ENCODE measurements around the gene KLHDC8A. TPM values are rescaled to one million over a fixed set of nuclear protein-coding genes. Genes with fewer than 3 reads are reported as not detected.

The KLHDC8A gene
- total RNA-seq, 1 donor from 2014 or later: 3.9 TPM

DNA sequence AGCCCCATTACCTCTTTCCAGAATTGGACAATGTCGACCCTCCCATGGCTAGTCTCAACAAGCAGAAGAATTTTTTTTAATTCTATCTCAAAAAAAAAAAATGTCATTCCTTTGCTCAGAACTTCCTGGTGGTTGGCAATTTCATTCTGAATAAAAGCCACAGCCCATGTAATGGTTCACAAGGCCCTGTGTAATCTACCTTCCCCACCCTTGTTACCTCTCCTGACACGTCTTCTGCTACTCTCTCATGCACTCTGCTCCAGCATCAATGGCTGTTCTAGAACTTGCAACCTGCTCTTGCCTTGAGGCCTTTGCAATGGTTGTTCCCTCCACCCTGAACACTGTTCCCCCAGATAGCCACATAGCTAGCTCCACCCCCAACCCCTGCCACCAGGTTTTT is 60.6 kb downstream of the KLHDC8A start:
- Mint-ChIP-seq H3K4me1 (ENCODE audit: unreplicated experiment) (peaks cover 47% of the 10 kb centered on the region), H3K27me3 (no peaks in the 10 kb centered on the region), H3K4me3 (no peak overlapping the region), H3K36me3 (no peaks in the 10 kb centered on the region), H3K27ac (peak overlapping the region; percentile 3), H3K9me3 (no peaks in the 10 kb centered on the region)
- DNase-seq (ENCODE audit: extremely low spot score, unreplicated experiment): no peak
- TF ChIP-seq, protein P1, sequence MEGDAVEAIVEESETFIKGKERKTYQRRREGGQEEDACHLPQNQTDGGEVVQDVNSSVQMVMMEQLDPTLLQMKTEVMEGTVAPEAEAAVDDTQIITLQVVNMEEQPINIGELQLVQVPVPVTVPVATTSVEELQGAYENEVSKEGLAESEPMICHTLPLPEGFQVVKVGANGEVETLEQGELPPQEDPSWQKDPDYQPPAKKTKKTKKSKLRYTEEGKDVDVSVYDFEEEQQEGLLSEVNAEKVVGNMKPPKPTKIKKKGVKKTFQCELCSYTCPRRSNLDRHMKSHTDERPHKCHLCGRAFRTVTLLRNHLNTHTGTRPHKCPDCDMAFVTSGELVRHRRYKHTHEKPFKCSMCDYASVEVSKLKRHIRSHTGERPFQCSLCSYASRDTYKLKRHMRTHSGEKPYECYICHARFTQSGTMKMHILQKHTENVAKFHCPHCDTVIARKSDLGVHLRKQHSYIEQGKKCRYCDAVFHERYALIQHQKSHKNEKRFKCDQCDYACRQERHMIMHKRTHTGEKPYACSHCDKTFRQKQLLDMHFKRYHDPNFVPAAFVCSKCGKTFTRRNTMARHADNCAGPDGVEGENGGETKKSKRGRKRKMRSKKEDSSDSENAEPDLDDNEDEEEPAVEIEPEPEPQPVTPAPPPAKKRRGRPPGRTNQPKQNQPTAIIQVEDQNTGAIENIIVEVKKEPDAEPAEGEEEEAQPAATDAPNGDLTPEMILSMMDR (conservative IDR thresholded peaks at IDR 0.05): no peak

GRCh38 chr1:205294934-205295333 is 61.8 kb downstream of the KLHDC8A start:
- peak overlapping the region; percentile 90 for H3K27ac Mint-ChIP-seq

GRCh38 chr1:205294175-205294917 is 62.4 kb downstream of the KLHDC8A start:
- DNase-seq (ENCODE audit: extremely low spot score, unreplicated experiment): no peak
- Mint-ChIP-seq H3K4me1 (ENCODE audit: unreplicated experiment) (peaks cover 40% of the 10 kb centered on the region), H3K4me3 (peak overlapping the region; percentile 57), H3K9me3 (no peaks in the 10 kb centered on the region), H3K27me3 (no peaks in the 10 kb centered on the region), H3K27ac (peak overlapping the region; percentile 90), H3K36me3 (no peaks in the 10 kb centered on the region)
- TF ChIP-seq, protein P1 (conservative IDR thresholded peaks at IDR 0.05): no peak

More at GRCh38 chr1:205294934-205295333, 61.8 kb downstream of the KLHDC8A start:
- Mint-ChIP-seq H3K4me3 (peak overlapping the region; percentile 57), H3K9me3 (no peaks in the 10 kb centered on the region), H3K36me3 (no peaks in the 10 kb centered on the region), H3K27me3 (no peaks in the 10 kb centered on the region), H3K4me1 (ENCODE audit: unreplicated experiment) (peaks cover 40% of the 10 kb centered on the region)
- no peak for DNase-seq (ENCODE audit: extremely low spot score, unreplicated experiment)
- TF ChIP-seq, protein P1 (conservative IDR thresholded peaks at IDR 0.05): no peak

DNA sequence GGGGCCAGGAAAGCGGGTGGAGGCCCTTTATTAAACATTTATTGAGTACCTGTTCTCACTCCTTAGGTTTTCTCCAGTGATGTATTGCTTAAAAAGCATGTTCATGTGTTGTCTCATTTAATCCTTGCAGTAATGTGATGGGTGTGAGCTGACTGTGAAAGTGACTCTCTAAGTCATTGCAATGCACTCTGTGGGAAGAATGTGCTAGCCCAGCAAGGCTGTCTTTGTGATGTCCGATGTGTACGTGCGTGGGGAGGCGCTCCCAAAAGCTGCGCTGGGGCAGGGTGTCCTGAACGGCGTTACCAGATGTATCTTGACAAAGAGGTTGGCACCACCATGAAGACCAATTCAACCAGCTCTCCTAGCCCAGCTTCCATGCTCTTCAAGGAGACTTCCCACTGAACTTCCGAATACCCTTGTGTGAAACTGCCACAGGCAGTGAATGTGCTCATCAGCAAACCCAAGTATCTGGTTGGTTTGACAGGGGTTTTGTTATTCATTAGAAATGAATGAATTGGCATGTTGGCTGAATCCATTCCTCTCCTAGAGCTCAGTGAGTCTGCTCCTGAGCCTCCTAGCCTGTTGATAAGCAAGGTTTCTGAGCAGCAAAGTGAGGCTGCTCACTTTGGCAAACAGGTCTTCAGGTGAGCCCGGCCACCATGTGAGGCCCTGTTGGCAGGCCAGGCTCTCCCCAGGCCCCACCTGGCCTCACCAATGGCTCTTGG is 63.2 kb downstream of the KLHDC8A start:
- H3K27me3 Mint-ChIP-seq: no peaks in the 10 kb centered on the region
- H3K4me3 Mint-ChIP-seq: peak overlapping the region; percentile 50
- peaks cover 35% of the 10 kb centered on the region for H3K4me1 Mint-ChIP-seq (ENCODE audit: unreplicated experiment)

GRCh38 chr1:205291596-205291995 is 65.1 kb downstream of the KLHDC8A start:
- DNase-seq (ENCODE audit: extremely low spot score, unreplicated experiment): no peak
- H3K4me3 Mint-ChIP-seq: no peak overlapping the region
- TF ChIP-seq, protein P1 (conservative IDR thresholded peaks at IDR 0.05): no peak
- no peaks in the 10 kb centered on the region for H3K36me3 Mint-ChIP-seq
- H3K4me1 Mint-ChIP-seq (ENCODE audit: unreplicated experiment): peaks cover 37% of the 10 kb centered on the region
- H3K27ac Mint-ChIP-seq: no peak overlapping the region
- no peaks in the 10 kb centered on the region for H3K27me3 Mint-ChIP-seq
- H3K9me3 Mint-ChIP-seq: no peaks in the 10 kb centered on the region

More for the DNA sequence above, 63.2 kb downstream of the KLHDC8A start:
- H3K27ac Mint-ChIP-seq: peak overlapping the region; percentile 90
- DNase-seq (ENCODE audit: extremely low spot score, unreplicated experiment): no peak
- no peaks in the 10 kb centered on the region for H3K36me3 Mint-ChIP-seq
- TF ChIP-seq, protein P1 (conservative IDR thresholded peaks at IDR 0.05): no peak
- no peaks in the 10 kb centered on the region for H3K9me3 Mint-ChIP-seq
